ENCODE measurements around the gene GATAD2B. TPM values are rescaled to one million over a fixed set of nuclear protein-coding genes. Genes with fewer than 3 reads are reported as not detected.
A peak's percentile ranks its signal among the peaks of the same experiment; 100 is the strongest.
"Not testable (repeated sequence)": the region's sequence is repeated elsewhere in the genome, so short reads cannot be mapped to it uniquely, and the experiment has no call there.

Gene GATAD2B
- total RNA-seq, 2 donors from 2014 or later = 47.8 to 51.1 TPM

DNA sequence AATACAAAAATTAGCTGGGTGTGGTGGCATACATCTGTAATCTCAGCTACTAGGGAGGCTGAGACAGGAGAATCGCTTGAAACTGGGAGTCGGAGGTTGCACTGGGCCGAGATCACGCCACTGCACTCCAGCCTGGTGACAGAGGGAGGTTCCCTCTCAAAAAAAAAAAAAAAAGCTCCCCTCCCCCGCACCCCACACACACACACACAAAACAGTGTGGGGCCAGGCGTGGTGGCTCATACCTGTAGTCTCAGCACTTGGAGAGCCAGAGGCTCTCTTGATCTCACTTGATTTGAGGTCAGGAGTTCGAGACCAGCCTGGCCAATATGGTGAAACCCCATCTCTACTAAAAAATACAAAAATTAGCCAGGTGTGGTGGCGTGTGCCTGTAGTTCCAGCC is 16.9 kb downstream of the GATAD2B start:
- H3K4me1 Mint-ChIP-seq, H3K9me3 Mint-ChIP-seq, H3K4me3 Mint-ChIP-seq, H3K27me3 Mint-ChIP-seq: not testable (repeated sequence)
- ATAC-seq (replicated peaks) = peak; percentile 31
- H3K36me3 Mint-ChIP-seq (ENCODE audit: low read depth) = peaks cover 40% of the 10 kb centered on the region
- H3K27ac Mint-ChIP-seq = peak overlapping the region; percentile 60

DNA sequence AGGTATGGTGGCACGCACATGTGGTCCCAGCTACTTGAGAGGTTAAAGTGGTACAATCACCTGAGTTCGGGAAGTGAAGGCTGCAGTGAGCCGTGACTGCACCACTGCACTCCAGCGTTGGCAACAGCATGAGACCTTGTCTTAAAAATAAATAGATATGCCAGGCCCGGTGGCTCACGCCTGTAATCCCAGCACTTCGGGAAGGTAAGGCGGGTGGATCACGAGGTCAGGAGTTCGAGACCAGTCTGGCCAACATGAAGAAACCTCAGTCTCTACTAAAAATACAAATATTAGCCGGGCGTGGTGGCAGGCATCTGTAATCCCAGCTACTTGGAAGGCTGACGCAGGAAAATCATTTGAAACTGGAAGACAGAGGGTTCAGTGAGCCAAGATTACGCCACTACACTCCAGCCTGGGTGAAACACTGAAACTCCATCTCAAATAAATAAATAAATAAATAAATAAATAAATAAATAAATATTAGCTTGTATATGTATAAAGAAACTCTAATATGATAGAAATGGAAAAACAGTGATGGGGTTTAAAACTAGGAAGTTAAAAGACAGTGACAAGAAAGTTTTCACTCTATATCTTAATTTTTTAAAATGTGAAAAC is 18.8 kb downstream of the GATAD2B start:
- peaks cover 53% of the 10 kb centered on the region for H3K36me3 Mint-ChIP-seq (ENCODE audit: low read depth)
- H3K9me3 Mint-ChIP-seq = no peaks in the 10 kb centered on the region
- no peak overlapping the region for H3K4me3 Mint-ChIP-seq
- ATAC-seq (replicated peaks) = no peak
- H3K27ac Mint-ChIP-seq = no peak overlapping the region
- H3K4me1 Mint-ChIP-seq = peaks cover 5% of the 10 kb centered on the region
- no peaks in the 10 kb centered on the region for H3K27me3 Mint-ChIP-seq

GRCh38 chr1:153899509-153899908 is 23.3 kb downstream of the GATAD2B start:
- no peak for ATAC-seq (replicated peaks)
- Mint-ChIP-seq H3K27me3 (no peaks in the 10 kb centered on the region), H3K9me3 (no peaks in the 10 kb centered on the region), H3K27ac (no peak overlapping the region), H3K36me3 (ENCODE audit: low read depth) (peaks cover 57% of the 10 kb centered on the region), H3K4me1 (peaks cover 5% of the 10 kb centered on the region), H3K4me3 (no peak overlapping the region)

DNA sequence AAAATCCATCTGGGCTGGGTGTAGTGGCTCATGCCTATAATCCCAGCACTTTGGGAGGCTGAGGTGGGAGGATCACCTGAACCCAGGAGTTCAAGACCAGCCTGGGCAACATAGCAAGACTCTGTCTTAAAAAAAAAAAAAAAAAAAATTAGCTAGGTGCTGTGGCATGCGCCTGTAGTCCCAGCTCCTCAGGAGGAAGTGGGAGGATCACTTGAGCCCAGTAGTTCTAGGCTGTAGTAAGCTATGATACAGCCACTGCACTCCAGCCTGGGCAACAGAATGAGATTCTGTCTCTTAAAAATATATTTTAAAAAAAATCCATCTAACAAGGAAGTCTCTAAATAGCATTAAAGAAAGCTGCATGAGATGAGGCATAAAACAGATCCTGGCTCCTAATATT is 26.9 kb downstream of the GATAD2B start:
- ATAC-seq (replicated peaks); H3K9me3 Mint-ChIP-seq; H3K27me3 Mint-ChIP-seq; H3K4me1 Mint-ChIP-seq; H3K4me3 Mint-ChIP-seq: not testable (repeated sequence)
- peak overlapping the region; percentile 33 for H3K27ac Mint-ChIP-seq
- peaks cover 84% of the 10 kb centered on the region for H3K36me3 Mint-ChIP-seq (ENCODE audit: low read depth)

DNA sequence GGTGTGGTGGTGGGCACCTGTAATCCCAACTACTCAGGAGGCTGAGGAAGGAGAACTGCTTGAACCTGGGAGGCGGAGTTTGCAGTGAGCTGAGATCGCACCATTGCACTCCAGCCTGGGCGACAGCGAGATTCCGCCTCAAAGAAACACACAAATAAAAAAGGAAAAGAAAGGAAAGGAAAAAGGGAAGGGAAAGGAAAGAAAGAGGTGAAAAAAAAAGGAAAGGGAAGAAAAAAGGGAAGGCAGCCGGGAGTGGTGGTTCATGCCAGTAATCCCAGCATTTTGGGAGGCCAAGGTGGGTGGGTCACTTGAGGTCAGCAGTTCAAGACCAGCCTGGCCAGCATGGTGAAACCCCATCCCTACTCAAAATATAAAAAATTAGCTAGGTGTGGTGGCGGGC is 31.7 kb downstream of the GATAD2B start:
- H3K4me3 Mint-ChIP-seq = not testable (repeated sequence)

DNA sequence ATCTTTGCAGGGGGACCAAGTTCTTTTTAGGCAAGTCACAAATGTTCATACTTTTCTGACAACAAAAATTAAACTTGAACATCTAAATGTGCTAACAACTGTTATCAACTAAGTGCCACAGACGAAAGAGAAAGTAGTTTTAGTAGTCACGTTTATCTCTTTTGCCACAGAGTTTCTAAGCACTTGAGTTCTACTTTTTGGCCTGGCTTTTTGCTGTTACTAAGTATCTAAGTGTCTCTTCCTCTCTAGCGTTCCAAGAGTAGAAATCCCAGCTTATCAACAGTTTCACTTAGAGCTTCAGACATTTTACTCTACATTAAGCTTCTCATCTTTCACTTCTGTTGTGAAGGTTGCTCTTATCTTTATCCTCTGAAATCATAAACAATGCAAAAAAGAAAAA is 34.2 kb downstream of the GATAD2B start:
- H3K4me3 Mint-ChIP-seq = peak overlapping the region; percentile 58
- peaks cover 70% of the 10 kb centered on the region for H3K36me3 Mint-ChIP-seq (ENCODE audit: low read depth)
- peak; percentile 31 for ATAC-seq (replicated peaks)
- peak overlapping the region; percentile 70 for H3K27ac Mint-ChIP-seq
- no peaks in the 10 kb centered on the region for H3K9me3 Mint-ChIP-seq
- H3K4me1 Mint-ChIP-seq = peaks cover 12% of the 10 kb centered on the region
- no peaks in the 10 kb centered on the region for H3K27me3 Mint-ChIP-seq

More for the DNA sequence above, 31.7 kb downstream of the GATAD2B start:
- ATAC-seq (replicated peaks); H3K27ac Mint-ChIP-seq; H3K9me3 Mint-ChIP-seq; H3K27me3 Mint-ChIP-seq: not testable (repeated sequence)
- Mint-ChIP-seq H3K4me1 (peaks cover 14% of the 10 kb centered on the region), H3K36me3 (ENCODE audit: low read depth) (peaks cover 83% of the 10 kb centered on the region)

DNA sequence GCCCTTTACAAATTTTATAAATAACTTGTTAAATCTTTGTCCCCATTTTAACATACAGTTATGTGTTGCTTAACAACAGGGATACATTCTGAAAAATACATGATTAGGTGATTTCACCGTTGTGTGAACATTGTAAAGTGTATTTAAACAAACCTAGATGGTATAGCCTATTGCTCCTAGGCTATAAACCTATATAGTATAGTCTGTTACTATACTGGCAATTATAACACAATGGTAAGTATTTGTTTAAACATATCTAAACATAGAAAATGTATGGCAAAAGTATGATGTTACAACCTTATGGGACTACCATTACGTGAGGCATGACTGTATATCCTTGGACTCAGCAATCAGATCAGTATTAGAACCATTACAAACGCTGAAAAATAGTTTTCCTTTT is 36.6 kb downstream of the GATAD2B start:
- Mint-ChIP-seq H3K9me3 (no peaks in the 10 kb centered on the region), H3K4me1 (peaks cover 12% of the 10 kb centered on the region), H3K36me3 (ENCODE audit: low read depth) (peaks cover 48% of the 10 kb centered on the region), H3K4me3 (no peak overlapping the region), H3K27ac (no peak overlapping the region), H3K27me3 (no peaks in the 10 kb centered on the region)
- ATAC-seq (replicated peaks) = no peak

DNA sequence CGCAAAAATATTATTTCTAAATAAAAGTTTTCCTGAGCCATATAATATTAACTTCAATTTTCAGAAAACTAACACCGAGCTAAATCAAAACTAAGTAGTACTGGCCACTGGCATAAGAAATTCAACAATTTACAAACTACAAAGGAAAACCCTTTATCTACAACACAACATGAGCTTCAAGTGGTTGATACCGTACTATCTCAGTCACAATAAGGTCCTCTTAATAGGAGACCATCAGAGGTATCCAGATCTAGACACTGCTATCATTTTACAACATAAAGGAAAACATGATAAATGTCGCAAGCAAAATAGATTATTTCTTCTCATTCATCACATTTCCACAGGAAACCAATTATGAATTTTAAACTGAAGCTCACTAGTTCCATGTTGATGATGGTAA is 39.5 kb downstream of the GATAD2B start:
- no peaks in the 10 kb centered on the region for H3K9me3 Mint-ChIP-seq
- H3K27ac Mint-ChIP-seq = no peak overlapping the region
- H3K36me3 Mint-ChIP-seq (ENCODE audit: low read depth) = peaks cover 25% of the 10 kb centered on the region
- no peak for ATAC-seq (replicated peaks)
- no peak overlapping the region for H3K4me3 Mint-ChIP-seq
- H3K4me1 Mint-ChIP-seq = peaks cover 9% of the 10 kb centered on the region
- no peaks in the 10 kb centered on the region for H3K27me3 Mint-ChIP-seq

- Mint-ChIP-seq H3K4me1 (peaks cover 10% of the 10 kb centered on the region), H3K27me3 (no peaks in the 10 kb centered on the region), H3K9me3 (no peaks in the 10 kb centered on the region), H3K36me3 (ENCODE audit: low read depth) (peaks cover 19% of the 10 kb centered on the region), H3K27ac (no peak overlapping the region), H3K4me3 (no peak overlapping the region)
- peak; percentile 43 for ATAC-seq (replicated peaks)
Measured at GRCh38 chr1:153882296-153882912, 40.4 kb downstream of the GATAD2B start.

GRCh38 chr1:153881751-153882150 is 41.0 kb downstream of the GATAD2B start:
- ATAC-seq (replicated peaks) = no peak
- no peak overlapping the region for H3K27ac Mint-ChIP-seq
- H3K4me1 Mint-ChIP-seq = peaks cover 10% of the 10 kb centered on the region
- no peaks in the 10 kb centered on the region for H3K9me3 Mint-ChIP-seq
- no peaks in the 10 kb centered on the region for H3K27me3 Mint-ChIP-seq
- H3K4me3 Mint-ChIP-seq = no peak overlapping the region
- H3K36me3 Mint-ChIP-seq (ENCODE audit: low read depth) = peaks cover 15% of the 10 kb centered on the region

- no peak overlapping the region for H3K4me3 Mint-ChIP-seq
- H3K36me3 Mint-ChIP-seq (ENCODE audit: low read depth) = peaks cover 17% of the 10 kb centered on the region
- no peak for ATAC-seq (replicated peaks)
- no peak overlapping the region for H3K27ac Mint-ChIP-seq
- H3K4me1 Mint-ChIP-seq = peaks cover 14% of the 10 kb centered on the region
- H3K27me3 Mint-ChIP-seq = no peaks in the 10 kb centered on the region
- no peaks in the 10 kb centered on the region for H3K9me3 Mint-ChIP-seq
Measured at GRCh38 chr1:153880962-153881361, 41.8 kb downstream of the GATAD2B start.

DNA sequence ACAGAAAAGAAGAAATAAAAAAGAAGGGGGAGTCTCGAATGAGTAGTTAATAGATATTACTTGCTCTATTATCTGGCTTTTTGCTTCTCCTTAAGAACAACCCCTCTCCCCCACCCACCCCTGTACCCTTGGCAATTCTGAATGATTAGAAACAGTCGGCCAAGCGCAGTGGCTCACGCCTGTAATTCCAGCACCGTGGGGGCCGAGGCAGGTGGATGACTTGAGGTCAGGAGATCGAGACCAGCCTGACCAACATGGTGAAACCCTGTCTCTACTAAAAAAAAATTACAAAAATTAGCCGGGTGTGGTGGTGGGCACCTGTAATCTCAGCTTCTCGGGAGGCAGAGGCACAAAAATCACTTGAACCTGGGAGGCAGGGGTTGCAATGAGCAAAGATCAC is 42.7 kb downstream of the GATAD2B start:
- H3K4me1 Mint-ChIP-seq = peaks cover 17% of the 10 kb centered on the region
- H3K27ac Mint-ChIP-seq = no peak overlapping the region
- peaks cover 21% of the 10 kb centered on the region for H3K36me3 Mint-ChIP-seq (ENCODE audit: low read depth)
- H3K4me3 Mint-ChIP-seq = no peak overlapping the region
- H3K9me3 Mint-ChIP-seq = no peaks in the 10 kb centered on the region
- no peaks in the 10 kb centered on the region for H3K27me3 Mint-ChIP-seq
- ATAC-seq (replicated peaks) = no peak

- no peak overlapping the region for H3K27ac Mint-ChIP-seq
- no peak for ATAC-seq (replicated peaks)
- H3K36me3 Mint-ChIP-seq (ENCODE audit: low read depth) = peaks cover 26% of the 10 kb centered on the region
- H3K4me3 Mint-ChIP-seq = no peak overlapping the region
- peaks cover 18% of the 10 kb centered on the region for H3K4me1 Mint-ChIP-seq
- H3K27me3 Mint-ChIP-seq = no peaks in the 10 kb centered on the region
- no peaks in the 10 kb centered on the region for H3K9me3 Mint-ChIP-seq
Measured at GRCh38 chr1:153877112-153877511, 45.7 kb downstream of the GATAD2B start.

DNA sequence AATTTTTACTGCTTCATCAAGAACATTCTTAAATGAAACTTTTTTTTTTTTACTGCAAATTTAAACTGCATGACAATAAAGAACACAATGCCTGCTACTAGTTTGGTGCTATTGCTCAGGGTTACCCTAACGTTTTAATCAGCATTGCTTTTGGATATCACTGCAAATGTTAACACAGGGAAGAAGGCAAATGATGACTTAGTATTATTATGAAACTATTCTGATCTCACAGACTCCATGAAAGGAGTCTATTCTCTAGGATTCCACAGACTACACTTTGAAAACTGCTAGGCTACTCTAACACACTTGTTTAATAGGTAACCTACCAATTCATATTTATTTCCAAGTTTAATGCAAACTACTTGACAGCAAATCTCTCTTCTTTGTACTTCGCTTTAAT is 49.8 kb downstream of the GATAD2B start:
- H3K27ac Mint-ChIP-seq = no peak overlapping the region
- peaks cover 14% of the 10 kb centered on the region for H3K4me1 Mint-ChIP-seq
- H3K27me3 Mint-ChIP-seq = no peaks in the 10 kb centered on the region
- no peak overlapping the region for H3K4me3 Mint-ChIP-seq
- peaks cover 29% of the 10 kb centered on the region for H3K36me3 Mint-ChIP-seq (ENCODE audit: low read depth)
- no peak for ATAC-seq (replicated peaks)
- H3K9me3 Mint-ChIP-seq = no peaks in the 10 kb centered on the region

DNA sequence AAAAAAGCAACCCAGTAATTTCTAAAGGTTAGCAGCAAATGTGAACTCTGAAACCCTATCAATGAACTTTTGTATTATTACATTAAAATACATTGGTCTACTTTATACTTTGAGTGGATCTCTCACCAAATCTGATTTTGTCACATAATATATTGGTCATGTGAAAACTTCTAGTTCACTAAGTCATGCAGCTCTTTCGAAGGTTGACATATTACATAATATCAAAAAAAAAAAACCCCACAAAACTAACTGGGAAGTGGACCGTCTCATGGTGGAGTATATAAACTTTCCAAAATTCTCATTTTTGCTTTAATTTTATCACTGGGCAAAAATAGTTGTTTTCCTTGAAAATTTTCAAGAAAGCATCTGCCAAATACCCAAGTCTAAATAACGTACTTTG is 50.4 kb downstream of the GATAD2B start:
- no peaks in the 10 kb centered on the region for H3K9me3 Mint-ChIP-seq
- H3K27me3 Mint-ChIP-seq = no peaks in the 10 kb centered on the region
- H3K4me3 Mint-ChIP-seq = no peak overlapping the region
- no peak overlapping the region for H3K27ac Mint-ChIP-seq
- peaks cover 29% of the 10 kb centered on the region for H3K36me3 Mint-ChIP-seq (ENCODE audit: low read depth)
- peaks cover 14% of the 10 kb centered on the region for H3K4me1 Mint-ChIP-seq
- no peak for ATAC-seq (replicated peaks)
